OCI-LY3 (cell line): ENCODE data around the gene PDX1.

Experiments
- EZH2phosphoT487 ChIP-seq: fragments of 200-600 bp; shearing (Covaris generic); IDR thresholded peaks from 2 replicates; pipeline ENCODE4 v1.6.1; 2018; ENCODE audit warnings: antibody characterized with exemption, mixed run types, low read depth
- TF ChIP-seq, protein P1 (sequence below): fragments of 200-600, 300-600 bp; sonication (generic); IDR thresholded peaks from 2 replicates; pipeline ENCODE4 v1.5.1; 2014; ENCODE audit warnings: antibody characterized with exemption, low read length, low read depth

DNA sequence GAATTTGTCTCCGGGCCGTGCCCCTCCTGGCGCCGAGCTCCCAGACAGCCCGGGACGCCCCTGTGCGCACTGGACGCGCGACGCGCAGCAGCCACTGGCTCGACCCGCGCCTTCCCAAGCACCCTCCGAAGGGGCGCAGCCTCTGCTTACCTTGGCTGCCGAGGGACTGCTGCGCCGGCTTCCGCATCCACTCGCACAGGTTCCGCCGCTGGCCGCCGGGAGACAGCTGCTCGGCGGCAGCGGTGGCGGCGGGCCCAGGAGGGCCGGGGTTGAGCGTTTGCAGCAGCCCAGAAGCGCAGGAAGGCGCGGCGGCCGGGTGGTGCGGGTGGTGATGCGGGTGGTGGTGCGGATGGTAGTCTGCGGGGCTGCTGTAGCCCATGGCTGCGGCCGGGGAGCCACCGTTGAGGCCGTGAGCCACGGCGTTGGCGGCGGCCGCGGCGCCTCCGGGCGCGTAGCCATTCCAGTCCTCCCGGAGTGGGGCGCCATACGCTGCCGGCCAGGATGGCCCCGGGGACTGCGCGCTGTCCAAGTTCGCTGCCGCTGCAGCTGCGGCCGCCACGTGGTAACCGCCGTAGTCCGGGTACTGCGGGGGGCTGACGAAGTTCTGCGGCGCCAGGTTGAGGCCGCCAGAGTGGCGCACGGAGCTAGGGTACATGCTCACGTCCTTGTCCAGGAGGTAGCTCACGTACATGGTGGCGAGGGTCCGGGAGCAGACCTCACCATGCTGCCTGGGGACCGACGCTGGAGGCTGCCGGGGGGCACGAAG, 48.7 kb downstream of the PDX1 start:
- TF ChIP-seq, protein P1, sequence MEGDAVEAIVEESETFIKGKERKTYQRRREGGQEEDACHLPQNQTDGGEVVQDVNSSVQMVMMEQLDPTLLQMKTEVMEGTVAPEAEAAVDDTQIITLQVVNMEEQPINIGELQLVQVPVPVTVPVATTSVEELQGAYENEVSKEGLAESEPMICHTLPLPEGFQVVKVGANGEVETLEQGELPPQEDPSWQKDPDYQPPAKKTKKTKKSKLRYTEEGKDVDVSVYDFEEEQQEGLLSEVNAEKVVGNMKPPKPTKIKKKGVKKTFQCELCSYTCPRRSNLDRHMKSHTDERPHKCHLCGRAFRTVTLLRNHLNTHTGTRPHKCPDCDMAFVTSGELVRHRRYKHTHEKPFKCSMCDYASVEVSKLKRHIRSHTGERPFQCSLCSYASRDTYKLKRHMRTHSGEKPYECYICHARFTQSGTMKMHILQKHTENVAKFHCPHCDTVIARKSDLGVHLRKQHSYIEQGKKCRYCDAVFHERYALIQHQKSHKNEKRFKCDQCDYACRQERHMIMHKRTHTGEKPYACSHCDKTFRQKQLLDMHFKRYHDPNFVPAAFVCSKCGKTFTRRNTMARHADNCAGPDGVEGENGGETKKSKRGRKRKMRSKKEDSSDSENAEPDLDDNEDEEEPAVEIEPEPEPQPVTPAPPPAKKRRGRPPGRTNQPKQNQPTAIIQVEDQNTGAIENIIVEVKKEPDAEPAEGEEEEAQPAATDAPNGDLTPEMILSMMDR = no peak
- TF ChIP-seq EZH2phosphoT487 = no peak
